HG03039 (cell line): ENCODE measurements around the gene APOOL.
"Not testable (repeated sequence)": the region's sequence is repeated elsewhere in the genome, so short reads cannot be mapped to it uniquely, and the experiment has no call there.

Experiments used
- ATAC-seq: cut with Tn5 transposase; IDR thresholded peaks from one replicate; pipeline ENCODE4 v1.9.1; 2021; ENCODE audit warnings: mild to moderate bottlenecking, moderate library complexity; ENCODE audit not compliant: unreplicated experiment

Gene APOOL

GRCh38 chrX:85077247-85077646 is 73.6 kb downstream of the APOOL start:
- ATAC-seq, result not testable (repeated sequence)

GRCh38 chrX:85084770-85085393 is 81.2 kb downstream of the APOOL start:
- ATAC-seq, result peak; percentile 67

GRCh38 chrX:85089321-85089840 is 85.7 kb downstream of the APOOL start:
- no peak for ATAC-seq

- no peak for ATAC-seq
Observed at GRCh38 chrX:85107407-85107806, 103.7 kb downstream of the APOOL start.

- ATAC-seq, result no peak
Observed at GRCh38 chrX:85108165-85108564, 104.5 kb downstream of the APOOL start.

GRCh38 chrX:85109235-85109634 is 105.6 kb downstream of the APOOL start:
- ATAC-seq, result no peak

GRCh38 chrX:85111347-85111746 is 107.7 kb downstream of the APOOL start:
- ATAC-seq, result no peak

GRCh38 chrX:85112293-85112692 is 108.6 kb downstream of the APOOL start:
- ATAC-seq, result no peak

- ATAC-seq, result no peak
Observed at GRCh38 chrX:85113746-85114145, 110.1 kb downstream of the APOOL start.

- ATAC-seq, result no peak
Observed at GRCh38 chrX:85114171-85114570, 110.5 kb downstream of the APOOL start.

GRCh38 chrX:85114776-85115175 is 111.1 kb downstream of the APOOL start:
- no peak for ATAC-seq

GRCh38 chrX:85115252-85115651 is 111.6 kb downstream of the APOOL start:
- no peak for ATAC-seq

- no peak for ATAC-seq
Observed at GRCh38 chrX:85136409-85136808, 132.7 kb downstream of the APOOL start.

GRCh38 chrX:85139422-85139821 is 135.7 kb downstream of the APOOL start:
- ATAC-seq, result no peak

GRCh38 chrX:85140964-85141363 is 137.3 kb downstream of the APOOL start:
- peak; percentile 89 for ATAC-seq
